HEK293 (cell line): ENCODE data around the gene ACP7.
A peak's percentile ranks its signal among the peaks of the same experiment; 100 is the strongest.
"Not testable (repeated sequence)": the region's sequence is repeated elsewhere in the genome, so short reads cannot be mapped to it uniquely, and the experiment has no call there.

Source experiments
- CTCF ChIA-PET: fragments of 350-600 bp; formaldehyde crosslinking; extraction: SDS; loops from one replicate; lab custom pipeline; 2021; ENCODE audit warnings: antibody characterized with exemption; lab: Yijun Ruan, JAX
- POLR2A ChIA-PET: fragments of 300-600 bp; formaldehyde crosslinking; extraction: SDS; loops from one replicate; lab custom pipeline; 2020; ENCODE audit warnings: antibody characterized with exemption, inconsistent platforms; lab: Yijun Ruan, JAX
- H3K27ac ChIP-seq: fragments of 200-500 bp; sonication (Bioruptor generic); 2 replicates; pipeline ENCODE4 v1.5.1; 2014; ENCODE audit warnings: low read depth, low read length, control low read depth, inconsistent platforms; ENCODE audit errors: extremely low read depth
- H3K36me3 ChIP-seq, 2 experiments: fragments of 200-500 bp in 1 of 2; sonication (Bioruptor generic) in 1 of 2; 1 replicate in 1 of 2; 2 replicates in 1 of 2; pipeline ENCODE4 v1.5.1; 2014 to 2017; ENCODE audit warnings: inconsistent platforms in 2 of 2, low read length in 2 of 2; ENCODE audit not compliant: control insufficient read depth in 2 of 2, insufficient read depth in 1 of 2
- H3K4me1 ChIP-seq: fragments of 200-500 bp; sonication (Bioruptor generic); 2 replicates; pipeline ENCODE4 v1.5.1; 2014; ENCODE audit warnings: mild to moderate bottlenecking, low read length, inconsistent platforms; ENCODE audit not compliant: control insufficient read depth, insufficient read depth
- H3K4me3 ChIP-seq: 2 replicates; pipeline ENCODE4 v1.5.1; 2011; ENCODE audit warnings: low read depth, mild to moderate bottlenecking, control low read depth, low read length, moderate library complexity
- H3K9me3 ChIP-seq: fragments of 200-500 bp; sonication (Bioruptor generic); 2 replicates; pipeline ENCODE4 v1.5.1; 2014; ENCODE audit warnings: low read depth, low read length, inconsistent platforms; ENCODE audit not compliant: control insufficient read depth, insufficient read depth
- ATF2 ChIP-seq: fragments of 450-650 bp; formaldehyde crosslinking; IDR thresholded peaks from 2 replicates; pipeline ENCODE4 v1.5.1; 2016; ENCODE audit warnings: missing biosample characterization, missing genetic modification characterization, low read depth
- FEZF1 ChIP-seq: fragments of 450-650 bp; formaldehyde crosslinking; IDR thresholded peaks from 2 replicates; pipeline ENCODE4 v1.5.1; 2016; ENCODE audit warnings: missing biosample characterization, missing genetic modification characterization
- SCRT1 ChIP-seq: fragments of 450-650 bp; formaldehyde crosslinking; IDR thresholded peaks from 2 replicates; pipeline ENCODE4 v1.5.1; 2016; ENCODE audit warnings: missing biosample characterization, missing genetic modification characterization, borderline replicate concordance
- SCRT2 ChIP-seq: fragments of 450-650 bp; formaldehyde crosslinking; IDR thresholded peaks from 2 replicates; pipeline ENCODE4 v1.5.1; 2016; ENCODE audit warnings: missing biosample characterization, missing genetic modification characterization
- ZBTB21 ChIP-seq: fragments of 450-650 bp; formaldehyde crosslinking; IDR thresholded peaks from 2 replicates; pipeline ENCODE4 v1.5.1; 2017; ENCODE audit warnings: missing biosample characterization, missing genetic modification characterization
- ZFP37 ChIP-seq: fragments of 450-650 bp; formaldehyde crosslinking; IDR thresholded peaks from 2 replicates; pipeline ENCODE4 v1.5.1; 2016; ENCODE audit warnings: missing biosample characterization, missing genetic modification characterization
- ZNF121 ChIP-seq: fragments of 450-650 bp; formaldehyde crosslinking; IDR thresholded peaks from 2 replicates; pipeline ENCODE4 v1.5.1; 2016; ENCODE audit warnings: missing biosample characterization, missing genetic modification characterization
- ZNF37A ChIP-seq: fragments of 450-650 bp; IDR thresholded peaks from 2 replicates; pipeline ENCODE4 v1.5.1; 2018; ENCODE audit warnings: missing biosample characterization, missing genetic modification characterization
- ZNF558 ChIP-seq: fragments of 450-650 bp; formaldehyde crosslinking; IDR thresholded peaks from 2 replicates; pipeline ENCODE4 v1.5.1; 2016; ENCODE audit warnings: missing biosample characterization, missing genetic modification characterization
- ZNF585B ChIP-seq: fragments of 450-650 bp; formaldehyde crosslinking; IDR thresholded peaks from 2 replicates; pipeline ENCODE4 v1.5.1; 2016; ENCODE audit warnings: missing biosample characterization, missing genetic modification characterization
- ZNF629 ChIP-seq: fragments of 450-650 bp; formaldehyde crosslinking; IDR thresholded peaks from 2 replicates; pipeline ENCODE4 v1.5.1; 2017; ENCODE audit warnings: missing biosample characterization, missing genetic modification characterization

The ACP7 gene

GRCh38 chr19:39087907-39088686 is 3.9 kb downstream of the ACP7 start:
- Histone ChIP-seq H3K9me3 (no peaks in the 10 kb centered on the region), H3K4me1 (no peaks in the 10 kb centered on the region), H3K27ac (no peak overlapping the region), H3K4me3 (no peak overlapping the region), H3K36me3 (no peaks in the 10 kb centered on the region; a peak in 1 of 3 replicates)
- ChIA-PET POLR2A (interaction anchor here (1.8 kb wide), 1 partner anchor 18 kb away, joined by 3 read pairs; no protein-coding TSS in a partner anchor), CTCF (interaction anchor here (0.6 to 2.8 kb wide), 6 partner anchors 34 to 1434 kb away, joined by 3 to 12 read pairs (median 5); no protein-coding TSS in a partner anchor)
- TF ChIP-seq FEZF1 (tag by site-specific recombination) (peak; percentile 91), ZFP37 (tag by site-specific recombination) (no peak), ZNF37A (tag by site-specific recombination) (no peak)
- TF ChIP-seq, all 188 proteins: peak for 1

- ChIA-PET CTCF (interaction anchor here (1.0 to 2.2 kb wide), 4 partner anchors 20 to 159 kb away, joined by 3 to 11 read pairs (median 4); partner anchors contain the start of genes MRPS12 and SARS2), POLR2A (interaction anchor here (0.6 kb wide), 1 partner anchor 131 kb away, joined by 6 read pairs; no protein-coding TSS in a partner anchor)
- TF ChIP-seq ZNF121, result peak; percentile 48; the same call in 1 of the 2 replicates
Observed at GRCh38 chr19:39090016-39090415, 5.8 kb downstream of the ACP7 start.

GRCh38 chr19:39090881-39091280 is 6.7 kb downstream of the ACP7 start:
- TF ChIP-seq ZNF629 (tag by site-specific recombination), result peak; percentile 77
- TF ChIP-seq ZNF558 (tag by site-specific recombination), result no peak
- TF ChIP-seq ATF2 (tag by site-specific recombination), result peak; percentile 74
- peak; percentile 74 for TF ChIP-seq ZBTB21 (tag by site-specific recombination)
- no peaks in the 10 kb centered on the region for H3K4me1 ChIP-seq
- no peak overlapping the region for H3K4me3 ChIP-seq
- POLR2A ChIA-PET, result no interaction called here
- H3K36me3 ChIP-seq, result no peaks in the 10 kb centered on the region; a peak in 1 of 3 replicates
- CTCF ChIA-PET, result interaction anchor here (0.6 to 2.2 kb wide), 6 partner anchors 17 to 258 kb away, joined by 3 to 11 read pairs (median 4); partner anchors contain the start of genes MRPS12 and SARS2
- H3K9me3 ChIP-seq, result no peaks in the 10 kb centered on the region
- no peak overlapping the region for H3K27ac ChIP-seq

More at GRCh38 chr19:39090016-39090415, 5.8 kb downstream of the ACP7 start:
- H3K4me3 ChIP-seq, H3K27ac ChIP-seq, H3K4me1 ChIP-seq, H3K9me3 ChIP-seq, H3K36me3 ChIP-seq: not testable (repeated sequence)

- H3K4me3 ChIP-seq, H3K9me3 ChIP-seq, H3K36me3 ChIP-seq, POLR2A ChIA-PET, H3K4me1 ChIP-seq, H3K27ac ChIP-seq: not testable (repeated sequence)
- TF ChIP-seq SCRT1 (peak; percentile 58; the same call in 1 of the 2 replicates), SCRT2 (tag by site-specific recombination) (peak; percentile 49; the same call in 1 of the 2 replicates), ZNF585B (tag by site-specific recombination) (peak; percentile 100)
- CTCF ChIA-PET, result interaction anchor here (1.1 to 6.5 kb wide), 3 partner anchors 14 to 44 kb away, joined by 5 to 44 read pairs (median 5); no protein-coding TSS in a partner anchor
Observed at GRCh38 chr19:39095799-39096540, 11.8 kb downstream of the ACP7 start.
